GM12878 (cell line): Measurements from ENCODE around the gene INTS2. TPM values are rescaled to one million over a fixed set of nuclear protein-coding genes. Genes with fewer than 3 reads are reported as not detected.
A peak's percentile ranks its signal among the peaks of the same experiment; 100 is the strongest.
"Not testable (repeated sequence)": the region's sequence is repeated elsewhere in the genome, so short reads cannot be mapped to it uniquely, and the experiment has no call there.

Experiments used
- ATAC-seq: fragments of 200-7000 bp; cut with Tn5 transposase; 3 replicates; pipeline ENCODE4 v1.9.1; 2020; ENCODE audit warnings: mild to moderate bottlenecking, moderate library complexity
- BruUV-seq: library from RNA; stranded (reverse); fragments of 400-500 nt; replicated peaks from 2 replicates; lab custom pipeline; 2021; lab: Mats Ljungman, UMichigan
- CTCF ChIA-PET: fragments of 300-600 bp; sonication (Branson Sonifier 250); formaldehyde crosslinking; extraction: SDS; loops from one replicate; lab custom pipeline; 2021; ENCODE audit warnings: inconsistent platforms; lab: Yijun Ruan, JAX
- POLR2A ChIA-PET: fragments of 350-600 bp; formaldehyde crosslinking; extraction: SDS; loops from one replicate; lab custom pipeline; 2021; ENCODE audit warnings: inconsistent platforms; lab: Charles Lee
- RAD21 ChIA-PET: fragments of 300-600 bp; sonication (Branson Sonifier 250); formaldehyde crosslinking; loops from one replicate; lab custom pipeline; 2023; ENCODE audit warnings: antibody characterized with exemption; ENCODE audit not compliant: unreplicated experiment; lab: Charles Lee
- SMC1A ChIA-PET: fragments of 300-600 bp; sonication (Branson Sonifier 250); formaldehyde crosslinking; loops from one replicate; lab custom pipeline; 2023; ENCODE audit not compliant: unreplicated experiment, uncharacterized antibody; lab: Charles Lee
- DNase-seq: peaks from one replicate; pipeline ENCODE4 v3.0.0-alpha.2; 2011; ENCODE audit warnings: low read depth, low spot score
- FAIRE-seq: peaks from 3 replicates; lab custom pipeline; 2011; peaks lifted over from hg19 to GRCh38; lab: Jason Lieb, UNC
- H2AFZ ChIP-seq: 2 replicates; pipeline ENCODE4 v1.6.0; 2011; ENCODE audit warnings: low read depth, low read length, control low read depth; ENCODE audit not compliant: control insufficient read depth
- H3K27ac ChIP-seq: 2 replicates; pipeline ENCODE4 v1.5.1; 2011; ENCODE audit warnings: control low read depth; ENCODE audit not compliant: control insufficient read depth, insufficient read depth
- H3K27me3 ChIP-seq, 2 experiments: replicated peaks in 1 of 2; 2 replicates each; pipeline versions ENCODE4 v1.6.0 to v1.6.1; 2011; ENCODE audit warnings: low read length in 1 of 2; ENCODE audit not compliant: control insufficient read depth in 2 of 2, insufficient read depth in 2 of 2
- H3K36me3 ChIP-seq, 2 experiments: 2 replicates each; pipeline ENCODE4 v1.5.1; 2011; ENCODE audit warnings: low read length in 1 of 2; ENCODE audit not compliant: control insufficient read depth in 2 of 2, insufficient read depth in 2 of 2
- H3K4me1 ChIP-seq: 2 replicates; pipeline ENCODE4 v1.6.1; 2011; ENCODE audit warnings: mild to moderate bottlenecking, low read length, moderate library complexity, mixed read lengths; ENCODE audit not compliant: control insufficient read depth, insufficient read depth
- H3K4me2 ChIP-seq: 2 replicates; pipeline ENCODE4 v1.6.0; 2011; ENCODE audit warnings: control low read depth; ENCODE audit not compliant: control insufficient read depth, insufficient read depth
- H3K4me3 ChIP-seq: fragments of 200-600 bp; sonication (generic); 2 replicates; pipeline ENCODE4 v1.5.1; 2016
- H3K79me2 ChIP-seq: 2 replicates; pipeline ENCODE4 v1.6.0; 2011; ENCODE audit warnings: low read length; ENCODE audit not compliant: control insufficient read depth, insufficient read depth
- H3K9ac ChIP-seq: 2 replicates; pipeline ENCODE4 v1.8.0; 2011; ENCODE audit warnings: low read length, control low read depth, mixed read lengths; ENCODE audit not compliant: control insufficient read depth, insufficient read depth
- H3K9me3 ChIP-seq: replicated peaks from 3 replicates; pipeline ENCODE4 v1.5.1; 2011; ENCODE audit warnings: mild to moderate bottlenecking, low read length; ENCODE audit not compliant: control insufficient read depth, insufficient read depth
- H4K20me1 ChIP-seq: 2 replicates; pipeline ENCODE4 v1.6.0; 2011; ENCODE audit not compliant: control insufficient read depth, insufficient read depth
- ESRRA ChIP-seq: IDR thresholded peaks from 2 replicates; pipeline ENCODE4 v1.6.1; 2012; ENCODE audit warnings: mild to moderate bottlenecking, low read length, improper control_type of control experiment
- ETV6 ChIP-seq, 2 experiments: fragments of 450-650 bp in 1 of 2; IDR thresholded peaks in 1 of 2; conservative IDR thresholded peaks in 1 of 2; 2 replicates each; pipeline ENCODE4 v1.6.1; 2014; ENCODE audit warnings: antibody characterized with exemption in 1 of 2, borderline replicate concordance in 1 of 2, low read depth in 1 of 2, mild to moderate bottlenecking in 1 of 2, moderate library complexity in 1 of 2
- EZH2 ChIP-seq: IDR thresholded peaks from 2 replicates; pipeline ENCODE4 v1.6.1; 2012; ENCODE audit warnings: low read depth, mild to moderate bottlenecking, control low read depth, inconsistent platforms, low read length, borderline replicate concordance; ENCODE audit not compliant: control insufficient read depth
- NFXL1 ChIP-seq: fragments of 450-650 bp; IDR thresholded peaks from 2 replicates; pipeline ENCODE4 v1.6.1; 2017; ENCODE audit warnings: antibody characterized with exemption, mild to moderate bottlenecking, borderline replicate concordance
- WGBS: methylation state at CpG from one replicate; pipeline ENCODE4 v1.1.6; 2016; ENCODE audit warnings: low lambda C conversion rate; ENCODE audit not compliant: insufficient replicate concordance, insufficient coverage; ENCODE audit errors: missing lambda C conversion rate; 5-methylcytosine and 5-hydroxymethylcytosine counted together
- in situ Hi-C: fragments of 300-500 bp; cut with MboI; formaldehyde crosslinking; loops from 9 replicates; pipeline ENCODE4 v1.14.3; 2018; ENCODE audit warnings: mixed read lengths
- intact Hi-C: fragments of 100-400 bp; cut with micrococcal nuclease; formaldehyde crosslinking; loops from one replicate; pipeline ENCODE4 v1.14.2; 2022; ENCODE audit not compliant: unreplicated experiment
- polyA plus RNA-seq, 11 experiments: library from polyadenylated mRNA; depleted of rRNA in 4 of 11; unstranded in 6 of 11; stranded (reverse) in 5 of 11; fragments of >200 nt; fragmentation: Nextera tagmentation in 4 of 11; fragmentation: Illumina TruSeq in 1 of 11; extraction: Ambion mirVana in 4 of 11; extraction: Trizol in 1 of 11; gene quantifications; 1 replicate in 1 of 11; 2 replicates in 10 of 11; pipeline versions ENCODE4 v1.2.1 to v1.2.3, GENCODE V29; 2011 to 2016; ENCODE audit warnings: inconsistent platforms in 2 of 11, missing spikeins in 2 of 11, low read depth in 1 of 11
- total RNA-seq, 4 experiments: library from RNA; depleted of rRNA in 3 of 4; stranded (reverse); fragments of >200 nt in 3 of 4; fragmentation: Illumina TruSeq in 1 of 4; extraction: Trizol in 1 of 4; gene quantifications; 2 replicates each; pipeline versions ENCODE4 v1.2.1 to v1.2.3, GENCODE V29; 2013 to 2021

INTS2 gene
- total and polyA plus RNA-seq, 10 of the 15 experiments (the other 5 are each of a cell fraction or from before 2014, with no cell fraction given), result 2.8 to 22.2 (median 11.6) TPM

DNA sequence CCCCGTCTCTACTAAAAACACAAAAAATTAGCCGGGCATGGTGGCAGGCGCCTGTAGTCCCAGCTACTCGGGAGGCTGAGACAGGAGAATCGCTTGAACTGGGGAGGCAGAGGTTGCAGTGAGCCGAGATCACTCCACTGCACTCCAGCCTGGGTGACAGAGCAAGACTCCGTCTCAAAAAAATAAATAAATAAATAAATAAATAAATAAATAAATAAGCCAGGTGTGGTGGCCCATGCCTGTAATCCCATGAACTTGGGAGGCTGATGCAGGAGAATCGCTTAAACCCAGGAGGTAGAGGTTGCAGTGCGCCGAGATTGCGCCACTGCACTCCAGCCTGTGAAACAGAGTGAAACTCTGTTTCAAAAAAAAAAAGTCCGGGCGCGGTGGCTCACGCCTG, 12.6 kb downstream of the INTS2 start:
- H3K4me3 ChIP-seq, H3K79me2 ChIP-seq, BruUV-seq, ATAC-seq, POLR2A ChIA-PET, H3K36me3 ChIP-seq, H2AFZ ChIP-seq, FAIRE-seq, H3K9me3 ChIP-seq, H3K27ac ChIP-seq, in situ Hi-C loops, H3K4me1 ChIP-seq, DNase-seq, H3K9ac ChIP-seq, intact Hi-C loops, H3K27me3 ChIP-seq, H3K4me2 ChIP-seq, H4K20me1 ChIP-seq: not testable (repeated sequence)
- ChIA-PET SMC1A (interaction anchor here (2.5 kb wide), 1 partner anchor 194 kb away, joined by 6 read pairs; no protein-coding TSS in a partner anchor), RAD21 (interaction anchor here (0.7 kb wide), 1 partner anchor 18 kb away, joined by 5 read pairs; no protein-coding TSS in a partner anchor), CTCF (interaction anchor here (0.7 to 0.8 kb wide), 2 partner anchors 9 to 194 kb away, joined by 3 to 4 read pairs; no protein-coding TSS in a partner anchor)
- WGBS, result 97% methylated on average over 15 of the region's 15 CpGs

DNA sequence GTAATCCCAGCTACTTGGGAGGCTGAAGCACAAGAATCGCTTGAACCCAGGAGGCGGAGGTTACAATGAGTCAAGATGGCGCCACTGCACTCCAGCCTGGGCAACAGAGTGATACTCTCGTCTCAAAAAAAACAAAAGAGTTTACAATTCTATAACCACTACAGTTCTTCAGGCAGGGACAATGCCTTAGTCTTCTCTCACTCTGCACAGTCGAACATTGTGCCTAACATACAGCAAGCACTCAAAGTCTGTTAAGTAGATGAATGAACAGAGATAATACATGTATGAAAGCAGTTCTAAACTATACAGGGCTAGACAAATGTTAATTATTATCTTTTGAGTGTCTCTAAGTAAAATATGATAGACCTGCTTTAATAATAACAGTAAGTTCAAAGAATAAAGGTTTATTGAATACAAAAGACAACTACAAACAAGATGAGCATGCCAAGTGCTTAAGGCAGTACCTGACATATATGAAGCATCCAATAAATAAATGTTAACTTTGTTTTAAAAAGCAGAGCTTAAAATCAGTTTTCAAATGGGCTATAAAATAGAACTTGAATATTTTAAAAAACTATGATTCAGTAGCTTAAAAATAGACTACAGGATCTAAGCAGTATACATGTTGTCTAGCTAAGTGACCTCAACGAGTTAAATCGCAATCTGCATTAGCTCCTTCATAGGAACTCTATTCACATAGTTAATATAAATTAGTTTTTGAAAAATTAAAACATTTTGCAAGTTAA, 19.3 kb downstream of the INTS2 start:
- ChIA-PET POLR2A (no interaction called here), RAD21 (interaction anchor here (0.8 kb wide), 1 partner anchor 201 kb away, joined by 3 read pairs; no protein-coding TSS in a partner anchor), CTCF (interaction anchor here (1.0 kb wide), 1 partner anchor 201 kb away, joined by 3 read pairs; no protein-coding TSS in a partner anchor), SMC1A (interaction anchor here (0.7 to 1.8 kb wide), 3 partner anchors 151 to 201 kb away, joined by 3 to 8 read pairs (median 4); no protein-coding TSS in a partner anchor)
- DNase-seq (no peak), ATAC-seq (no peak), FAIRE-seq (no peak)
- Histone ChIP-seq H3K9me3 (no peaks in the 10 kb centered on the region), H3K9ac (no peak overlapping the region), H4K20me1 (no peaks in the 10 kb centered on the region), H3K4me3 (no peak overlapping the region), H3K79me2 (no peaks in the 10 kb centered on the region), H3K27ac (no peak overlapping the region), H2AFZ (no peak overlapping the region), H3K27me3 (no peaks in the 10 kb centered on the region), H3K4me1 (no peaks in the 10 kb centered on the region), H3K4me2 (no peak overlapping the region), H3K36me3 (peaks cover 2 to 15% of the 10 kb centered on the region in 2 experiments)
- in situ Hi-C loops (no loop called here), intact Hi-C loops (no loop called here)
- BruUV-seq, result no TSS peak
- peak; percentile 68 for TF ChIP-seq NFXL1
- TF ChIP-seq ESRRA, result no peak
- TF ChIP-seq EZH2, result no peak
- TF ChIP-seq ETV6 (conservative IDR thresholded peaks at IDR 0.05 in 1 of 2, IDR thresholded peaks at IDR 0.05 in 1 of 2; ENCODE audit: borderline replicate concordance in 1 of 2, low read depth in 1 of 2), result peak in 1 of 2 experiments; percentile 97; a peak in 2 of 4 replicates
- 88% methylated on average over 7 of the region's 7 CpGs for WGBS
